HG03571 (cell line): ENCODE measurements around the gene FAM83D.
A peak's percentile ranks its signal among the peaks of the same experiment; 100 is the strongest.

ENCODE experiments used
- ATAC-seq: cut with Tn5 transposase; IDR thresholded peaks from one replicate; pipeline ENCODE4 v1.9.1; 2021; ENCODE audit not compliant: unreplicated experiment

FAM83D gene

GRCh38 chr20:38926142-38926933, at the start of gene FAM83D:
TSS of gene FAM83D (plus strand) at chr20:38926417. CDS start at chr20:38926443, 26 bp downstream.
- ATAC-seq: peak; percentile 93

GRCh38 chr20:38877483-38877882, 48.7 kb upstream of the FAM83D start:
- ATAC-seq: no peak

- no peak for ATAC-seq
Measured at GRCh38 chr20:38878866-38879265, 47.4 kb upstream of the FAM83D start.

DNA sequence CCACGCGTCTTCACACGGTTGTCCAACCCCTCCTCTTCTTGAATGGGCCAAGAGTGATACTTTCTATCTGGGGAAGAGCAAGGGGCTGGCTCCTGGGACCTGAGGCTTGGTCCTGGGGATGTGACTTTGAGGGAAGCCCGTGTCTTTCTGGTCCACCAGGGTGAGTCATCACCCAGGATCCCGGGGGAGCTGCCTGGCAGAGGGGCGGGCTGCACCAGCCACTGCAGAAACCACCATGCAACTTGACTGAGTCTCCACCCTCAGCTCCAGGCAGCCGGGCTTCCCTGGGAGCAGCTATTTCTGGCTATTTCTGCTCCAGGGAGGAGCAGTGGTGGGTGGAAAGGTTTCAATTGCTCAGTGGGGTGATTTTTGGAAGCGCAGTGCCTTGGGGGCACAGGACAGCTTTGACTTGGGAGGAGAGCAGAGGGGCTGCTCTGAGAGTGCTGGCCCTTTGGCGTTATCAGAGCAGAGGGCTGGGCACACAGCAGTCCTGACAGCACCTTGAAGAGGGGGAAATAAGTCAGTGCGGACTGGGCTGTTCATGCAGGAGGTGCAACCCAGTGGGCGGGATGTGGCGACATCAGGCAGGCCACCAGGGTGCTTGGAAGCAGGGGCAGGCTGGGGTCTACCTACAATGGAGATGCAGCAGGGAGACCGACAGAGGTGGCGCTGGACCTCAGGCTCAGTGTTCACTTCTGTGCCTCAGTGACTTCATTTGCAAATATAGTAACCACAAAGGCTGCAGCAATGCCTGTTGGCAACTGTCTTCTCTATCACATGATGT, 45.1 kb upstream of the FAM83D start:
- ATAC-seq: no peak

DNA sequence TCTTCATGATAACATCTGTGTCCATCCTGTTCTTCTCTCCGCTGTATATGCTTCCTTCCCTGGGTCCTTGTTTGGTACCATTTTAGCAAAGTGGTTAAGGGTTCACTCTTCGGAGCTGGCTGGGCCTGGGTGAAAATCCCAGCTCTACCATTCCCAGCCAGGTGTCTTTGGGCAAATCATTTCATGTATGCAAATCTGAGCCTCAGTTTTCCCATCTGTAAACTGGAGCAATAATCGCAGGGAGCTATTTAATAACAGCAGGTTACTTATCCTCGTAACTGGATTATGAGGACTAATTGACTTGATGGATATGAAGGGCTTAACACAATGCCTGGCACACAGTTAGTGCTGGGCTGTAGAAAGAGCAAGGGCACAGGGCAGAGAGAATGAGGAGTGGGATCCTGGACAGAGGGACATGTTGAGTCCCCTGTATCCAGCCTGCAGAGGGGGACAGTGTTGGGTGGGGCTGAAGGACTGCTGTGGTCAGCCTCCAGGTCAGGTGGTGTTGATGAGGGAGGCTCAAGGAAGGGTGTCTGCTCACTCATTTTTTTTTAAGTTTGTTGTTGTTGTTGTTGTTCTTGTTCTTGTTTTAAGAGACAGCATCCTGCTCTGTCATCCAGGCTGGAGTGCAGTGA, 44.3 kb upstream of the FAM83D start:
- ATAC-seq: no peak

DNA sequence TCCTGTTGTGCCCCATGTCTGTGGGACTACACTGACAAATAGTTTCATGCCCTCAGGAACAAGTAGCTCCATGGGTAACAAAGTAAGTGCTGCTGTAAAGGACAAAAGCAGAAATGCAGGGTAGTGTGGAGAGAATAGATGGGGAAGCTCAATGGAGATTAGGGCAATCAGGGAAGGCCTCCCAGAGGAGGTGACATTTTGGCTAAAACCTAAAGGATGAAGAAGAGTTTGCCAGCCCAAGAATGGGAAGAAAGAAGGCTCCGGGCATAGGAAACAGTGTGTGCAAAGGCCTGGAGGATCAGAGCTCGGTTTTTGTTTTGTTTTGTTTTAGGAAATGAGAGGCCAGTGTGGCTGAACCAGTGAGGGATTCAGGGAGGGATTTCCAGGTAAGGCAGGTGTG, 43.6 kb upstream of the FAM83D start:
- no peak for ATAC-seq

- no peak for ATAC-seq
Measured at GRCh38 chr20:38883081-38883980, 42.9 kb upstream of the FAM83D start.

DNA sequence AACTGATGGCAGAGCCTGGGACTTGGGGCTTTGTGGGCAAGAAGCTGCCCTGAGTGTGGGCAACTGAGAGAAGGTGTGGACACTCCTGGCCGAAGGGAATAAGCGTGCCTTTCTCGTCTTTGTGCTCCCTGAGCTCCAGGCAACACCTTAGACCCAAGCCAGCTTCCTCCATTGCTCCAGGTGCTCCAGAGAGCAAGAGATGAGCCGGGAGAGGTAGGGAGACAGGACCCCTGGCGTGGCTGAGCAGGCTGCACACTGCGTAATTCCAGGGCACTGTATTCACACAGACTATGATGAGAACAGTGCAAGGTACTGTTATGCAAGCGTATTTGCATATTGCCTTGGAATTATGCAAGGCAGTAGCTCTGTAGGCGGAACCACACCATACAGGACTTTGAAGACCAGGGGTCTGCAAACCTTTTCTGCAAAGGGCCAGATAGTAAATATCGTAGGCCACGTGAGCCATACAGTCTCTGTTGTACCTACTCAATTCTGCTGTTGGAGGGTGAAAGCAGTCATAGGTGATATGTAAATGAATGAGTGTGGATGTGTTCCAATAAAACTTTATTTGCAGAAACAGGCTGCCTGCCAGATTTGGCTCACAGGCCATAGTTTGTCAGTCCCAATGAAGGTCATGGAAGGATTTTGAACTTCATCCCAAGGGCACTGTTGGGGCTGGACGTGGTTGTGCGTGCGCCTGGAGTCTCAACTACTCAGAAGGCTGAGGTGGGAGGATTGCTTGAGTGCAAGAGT, 42.1 kb upstream of the FAM83D start:
- no peak for ATAC-seq

DNA sequence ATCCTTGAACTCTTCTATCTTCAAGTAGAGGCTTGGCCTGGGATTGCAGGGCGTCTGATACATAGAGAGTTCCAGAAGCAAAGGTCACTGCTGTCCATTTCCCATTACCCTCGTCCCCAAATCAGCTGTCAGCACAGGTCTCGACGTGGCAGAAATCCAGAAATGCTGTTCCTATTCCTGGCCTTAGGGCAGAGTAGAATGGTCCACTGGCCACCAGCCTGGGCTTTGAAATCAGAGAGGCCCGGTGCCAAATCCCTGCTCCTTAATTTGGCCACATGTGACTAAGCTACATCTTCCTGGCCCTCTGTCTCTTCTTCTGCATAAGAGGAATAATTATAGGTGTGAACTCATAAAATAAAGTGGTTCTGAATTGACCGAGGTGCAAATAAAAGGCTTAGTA, 40.9 kb upstream of the FAM83D start:
- ATAC-seq: no peak

DNA sequence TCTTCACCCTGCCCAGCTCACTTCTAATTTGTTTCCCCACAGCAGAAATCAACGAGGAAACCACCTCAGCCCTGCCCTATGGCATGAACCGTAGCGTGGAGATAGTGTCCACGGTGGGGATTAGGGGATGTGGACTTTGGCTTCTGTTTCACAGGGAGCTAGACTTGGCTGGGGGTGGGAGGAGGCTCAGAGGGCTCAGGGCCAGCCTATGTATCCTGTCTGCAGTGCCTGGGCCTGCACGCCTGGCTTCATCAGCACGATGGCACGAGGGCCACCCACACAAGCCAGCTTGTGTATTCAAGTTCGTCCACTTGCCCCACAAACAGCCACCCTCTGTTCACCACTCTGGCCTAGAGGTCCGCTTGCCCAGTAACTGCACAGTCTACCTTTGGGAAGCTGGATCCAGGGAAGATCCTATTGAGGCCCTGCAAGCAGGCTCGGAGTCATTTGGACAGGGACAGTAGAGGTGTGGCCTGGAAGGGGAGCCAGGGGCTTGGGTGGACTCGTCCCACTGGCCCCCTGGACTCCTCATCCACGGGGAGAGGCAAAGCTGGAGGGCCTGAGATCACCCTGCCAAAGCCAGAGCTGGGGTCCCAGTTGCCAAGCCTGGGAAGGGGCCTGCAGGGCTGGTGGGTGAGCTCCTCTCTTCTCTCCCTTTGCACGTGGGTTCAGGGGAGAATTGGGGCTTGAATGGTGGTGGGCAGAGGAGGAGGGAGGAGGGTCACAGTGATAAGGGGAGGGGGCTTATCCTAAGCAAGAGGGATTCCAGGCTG, 38.0 kb upstream of the FAM83D start:
- ATAC-seq: no peak

GRCh38 chr20:38889050-38889449, 37.2 kb upstream of the FAM83D start:
- ATAC-seq: no peak

DNA sequence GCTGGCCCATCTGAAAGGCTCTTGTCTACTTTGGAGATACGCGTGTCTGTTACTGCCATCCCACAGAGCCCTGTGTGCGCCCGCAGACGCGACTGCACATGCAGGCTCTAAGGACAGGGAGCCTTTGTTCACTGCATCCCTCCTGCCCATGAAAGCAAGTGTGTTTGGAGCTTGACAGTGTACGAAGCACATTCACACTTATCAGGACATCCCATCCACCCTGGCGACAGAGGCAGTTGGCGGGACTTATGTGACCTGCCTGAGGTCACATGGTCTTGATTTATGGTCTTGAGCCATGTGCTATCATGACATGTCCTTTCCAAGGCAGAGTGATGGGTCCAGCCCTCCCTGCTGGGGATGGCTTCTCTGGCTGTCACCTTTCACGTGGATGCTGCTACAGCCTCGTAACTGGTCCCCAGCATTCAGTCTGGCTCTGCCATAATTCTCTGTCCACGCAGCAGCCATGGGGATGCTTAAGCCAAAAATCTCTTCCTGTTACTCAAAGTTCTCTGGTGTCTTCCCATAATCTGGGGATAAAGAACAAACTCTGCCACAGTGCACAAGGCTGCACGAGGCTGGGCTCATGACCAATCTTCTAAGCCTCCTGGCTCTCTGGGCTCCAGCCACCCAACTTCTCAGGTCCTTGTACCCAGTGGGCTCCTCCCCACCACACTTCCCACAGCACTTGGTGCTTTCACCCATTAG, 36.3 kb upstream of the FAM83D start:
- ATAC-seq: no peak

- ATAC-seq: no peak
Measured at GRCh38 chr20:38890497-38890818, 35.8 kb upstream of the FAM83D start.

- ATAC-seq: peak; percentile 58
Measured at GRCh38 chr20:38892091-38892981, 33.9 kb upstream of the FAM83D start.

GRCh38 chr20:38893056-38893564, 33.1 kb upstream of the FAM83D start:
- ATAC-seq: peak; percentile 2

GRCh38 chr20:38893565-38894090, 32.6 kb upstream of the FAM83D start:
- no peak for ATAC-seq

- ATAC-seq: no peak
Measured at GRCh38 chr20:38894091-38894847, 31.9 kb upstream of the FAM83D start.
